GM23248 (cell line): Measurements from ENCODE around the gene ACAP2. TPM values are rescaled to one million over a fixed set of nuclear protein-coding genes. Genes with fewer than 3 reads are reported as not detected.

Experiments
- DNase-seq: peaks from one replicate; pipeline ENCODE4 v3.0.0-alpha.2; 2015
- H2AFZ ChIP-seq: fragments of 200-600 bp; sonication (generic); 2 replicates; pipeline ENCODE4 v1.6.1; 2016; ENCODE audit warnings: antibody characterized with exemption
- H3F3A ChIP-seq: fragments of 200-600 bp; sonication (generic); 2 replicates; pipeline ENCODE4 v1.6.1; 2016; ENCODE audit warnings: mild to moderate bottlenecking, antibody characterized with exemption, mixed run types; ENCODE audit not compliant: insufficient read depth
- H3K27ac ChIP-seq: fragments of 200-600 bp; sonication (generic); 2 replicates; pipeline ENCODE4 v1.5.1; 2016; ENCODE audit warnings: mild to moderate bottlenecking
- H3K27me3 ChIP-seq: fragments of 200-600 bp; sonication (generic); replicated peaks from 2 replicates; pipeline ENCODE4 v1.6.1; 2016; ENCODE audit warnings: mild to moderate bottlenecking; ENCODE audit not compliant: insufficient read depth
- H3K36me3 ChIP-seq: fragments of 200-600 bp; sonication (generic); 2 replicates; pipeline ENCODE4 v1.6.1; 2016; ENCODE audit warnings: low read depth, mild to moderate bottlenecking
- H3K4me1 ChIP-seq: fragments of 200-600 bp; sonication (generic); 2 replicates; pipeline ENCODE4 v1.6.1; 2016; ENCODE audit warnings: mild to moderate bottlenecking; ENCODE audit not compliant: insufficient read depth
- H3K4me2 ChIP-seq: fragments of 200-600 bp; sonication (generic); one replicate; pipeline ENCODE4 v1.6.1; 2016; ENCODE audit warnings: mild to moderate bottlenecking; ENCODE audit not compliant: unreplicated experiment
- H3K4me3 ChIP-seq: fragments of 200-600 bp; sonication (generic); 2 replicates; pipeline ENCODE4 v1.5.1; 2016; ENCODE audit warnings: mild to moderate bottlenecking
- H3K79me2 ChIP-seq: fragments of 200-600 bp; sonication (generic); 2 replicates; pipeline ENCODE4 v1.6.1; 2016; ENCODE audit warnings: mild to moderate bottlenecking; ENCODE audit not compliant: insufficient read depth
- H3K9ac ChIP-seq: fragments of 200-600 bp; sonication (generic); 2 replicates; pipeline ENCODE4 v1.6.1; 2016; ENCODE audit warnings: mild to moderate bottlenecking
- H3K9me2 ChIP-seq: fragments of 200-600 bp; sonication (generic); 2 replicates; pipeline ENCODE4 v1.6.1; 2016; ENCODE audit warnings: mixed run types, mild to moderate bottlenecking, moderate library complexity; ENCODE audit not compliant: insufficient read depth
- H3K9me3 ChIP-seq: fragments of 200-600 bp; sonication (generic); one replicate; pipeline ENCODE4 v1.6.1; 2017; ENCODE audit warnings: low read depth
- H4K20me1 ChIP-seq: fragments of 200-600 bp; sonication (generic); 2 replicates; pipeline ENCODE4 v1.6.0; 2016; ENCODE audit not compliant: insufficient read depth
- EZH2 ChIP-seq: fragments of 200-600 bp; sonication (generic); IDR thresholded peaks from 2 replicates; pipeline ENCODE4 v1.6.1; 2018; ENCODE audit warnings: antibody characterized with exemption, mild to moderate bottlenecking; ENCODE audit not compliant: insufficient read depth, poor library complexity, severe bottlenecking
- EZH2phosphoT487 ChIP-seq: fragments of 200-600 bp; sonication (generic); IDR thresholded peaks from 2 replicates; pipeline ENCODE4 v1.6.1; 2018; ENCODE audit warnings: antibody characterized with exemption, moderate library complexity, mild to moderate bottlenecking, low read depth; ENCODE audit not compliant: insufficient read depth
- WGBS, 2 experiments: methylation state at CpG; one replicate each; pipeline ENCODE4 v1.1.6; 2015 to 2017; ENCODE audit warnings: low lambda C conversion rate in 2 of 2, low coverage in 1 of 2; ENCODE audit errors: missing lambda C conversion rate in 2 of 2; 5-methylcytosine and 5-hydroxymethylcytosine counted together
- in situ Hi-C: fragments of 300-500 bp; cut with MboI; formaldehyde crosslinking; loops from 2 replicates; pipeline ENCODE4 v1.15.0; 2020
- polyA plus RNA-seq: library from polyadenylated mRNA; unstranded; fragments of >200 nt; fragmentation: Nextera tagmentation; extraction: Ambion mirVana; gene quantifications from 2 replicates; pipeline ENCODE4 v1.2.1, GENCODE V29; 2016
- total RNA-seq: library from RNA; depleted of rRNA; stranded (reverse); fragments of >200 nt; shearing (Covaris generic); gene quantifications from 2 replicates; pipeline ENCODE4 v1.2.3, GENCODE V29; 2014

ACAP2 gene
- total and polyA plus RNA-seq, 2 experiments from 2014 or later = 47.8 to 49.9 TPM

GRCh38 chr3:195257454-195258448 is 185.1 kb downstream of the ACAP2 start:
- H3K9me2 ChIP-seq = no peaks in the 10 kb centered on the region
- 0 out of 2 replicates have a peak overlapping the region, but pooled peaks have one; percentile 83 for H3K9ac ChIP-seq
- H3K4me2 ChIP-seq = no peak overlapping the region
- H3F3A ChIP-seq = no peaks in the 10 kb centered on the region; the same call in 1 of the 2 replicates
- H4K20me1 ChIP-seq = no peaks in the 10 kb centered on the region
- 89% methylated on average over 15 to 16 of the region's 16 CpGs for WGBS, 2 experiments
- H3K9me3 ChIP-seq = no peaks in the 10 kb centered on the region
- no peaks in the 10 kb centered on the region for H3K27me3 ChIP-seq
- H2AFZ ChIP-seq = no peak overlapping the region
- H3K27ac ChIP-seq = no peak overlapping the region
- no peak overlapping the region for H3K4me3 ChIP-seq
- peaks cover 13% of the 10 kb centered on the region for H3K79me2 ChIP-seq
- in situ Hi-C loops = loop anchor here (10.0 kb wide), 1 partner anchor 123 kb away; no protein-coding TSS in a partner anchor
- H3K4me1 ChIP-seq = peaks cover 15% of the 10 kb centered on the region
- no peak for DNase-seq
- no peaks in the 10 kb centered on the region for H3K36me3 ChIP-seq
- TF ChIP-seq EZH2 (no peak), EZH2phosphoT487 (no peak)

DNA sequence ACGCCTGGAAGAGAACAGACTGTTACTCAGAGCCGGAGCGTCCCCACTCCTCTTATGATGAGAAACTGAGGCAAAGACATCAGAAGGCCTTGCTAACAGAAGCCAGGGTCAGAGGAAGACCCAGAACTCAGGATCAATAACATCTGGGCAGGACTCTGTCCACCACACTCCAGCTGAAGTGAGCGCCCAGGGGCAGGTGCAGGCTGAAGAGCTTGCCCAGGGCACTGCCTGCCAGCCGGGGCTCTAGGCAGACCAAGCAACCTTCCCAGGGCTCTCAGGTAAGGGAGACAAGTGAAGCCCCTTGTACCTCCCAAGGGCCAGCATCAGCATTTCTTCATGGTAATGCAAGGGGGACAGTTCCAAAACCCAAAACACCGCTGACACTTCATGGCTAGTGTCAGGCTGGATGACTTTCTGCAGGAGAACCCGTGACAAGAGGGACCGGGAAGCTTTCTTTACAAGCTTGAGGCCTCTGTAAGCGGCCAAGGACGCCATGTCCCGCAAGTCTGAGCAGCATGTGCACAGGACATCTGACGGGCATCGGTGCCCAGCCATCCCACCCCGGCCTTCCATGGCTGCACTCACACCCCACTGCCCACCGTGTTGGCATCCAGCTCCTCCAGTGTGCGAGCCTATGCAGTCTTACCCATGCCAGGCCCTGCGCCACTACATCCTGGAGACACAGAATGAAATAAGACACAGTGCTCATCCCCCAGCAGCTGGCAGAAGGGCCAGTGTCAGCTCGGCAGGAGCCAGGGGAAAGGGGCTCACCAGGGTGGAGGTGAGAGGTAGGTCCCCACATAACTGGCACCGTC is 186.0 kb downstream of the ACAP2 start:
- no peaks in the 10 kb centered on the region for H3K9me3 ChIP-seq
- no peak overlapping the region for H3K27ac ChIP-seq
- DNase-seq = no peak
- H3K36me3 ChIP-seq = no peaks in the 10 kb centered on the region
- H2AFZ ChIP-seq = no peak overlapping the region
- TF ChIP-seq EZH2phosphoT487 (no peak), EZH2 (no peak)
- no peak overlapping the region for H3K4me2 ChIP-seq
- no peak overlapping the region for H3K9ac ChIP-seq
- H3K9me2 ChIP-seq = no peaks in the 10 kb centered on the region
- in situ Hi-C loops = loop anchor here (10.0 kb wide), 1 partner anchor 122 kb away; no protein-coding TSS in a partner anchor
- no peaks in the 10 kb centered on the region for H3K27me3 ChIP-seq
- peaks cover 6% of the 10 kb centered on the region for H3F3A ChIP-seq
- no peaks in the 10 kb centered on the region for H4K20me1 ChIP-seq
- H3K79me2 ChIP-seq = peaks cover 19% of the 10 kb centered on the region
- WGBS, 2 experiments = 93 to 96% methylated on average over 19 of the region's 19 CpGs
- peaks cover 23% of the 10 kb centered on the region for H3K4me1 ChIP-seq
- H3K4me3 ChIP-seq = no peak overlapping the region

DNA sequence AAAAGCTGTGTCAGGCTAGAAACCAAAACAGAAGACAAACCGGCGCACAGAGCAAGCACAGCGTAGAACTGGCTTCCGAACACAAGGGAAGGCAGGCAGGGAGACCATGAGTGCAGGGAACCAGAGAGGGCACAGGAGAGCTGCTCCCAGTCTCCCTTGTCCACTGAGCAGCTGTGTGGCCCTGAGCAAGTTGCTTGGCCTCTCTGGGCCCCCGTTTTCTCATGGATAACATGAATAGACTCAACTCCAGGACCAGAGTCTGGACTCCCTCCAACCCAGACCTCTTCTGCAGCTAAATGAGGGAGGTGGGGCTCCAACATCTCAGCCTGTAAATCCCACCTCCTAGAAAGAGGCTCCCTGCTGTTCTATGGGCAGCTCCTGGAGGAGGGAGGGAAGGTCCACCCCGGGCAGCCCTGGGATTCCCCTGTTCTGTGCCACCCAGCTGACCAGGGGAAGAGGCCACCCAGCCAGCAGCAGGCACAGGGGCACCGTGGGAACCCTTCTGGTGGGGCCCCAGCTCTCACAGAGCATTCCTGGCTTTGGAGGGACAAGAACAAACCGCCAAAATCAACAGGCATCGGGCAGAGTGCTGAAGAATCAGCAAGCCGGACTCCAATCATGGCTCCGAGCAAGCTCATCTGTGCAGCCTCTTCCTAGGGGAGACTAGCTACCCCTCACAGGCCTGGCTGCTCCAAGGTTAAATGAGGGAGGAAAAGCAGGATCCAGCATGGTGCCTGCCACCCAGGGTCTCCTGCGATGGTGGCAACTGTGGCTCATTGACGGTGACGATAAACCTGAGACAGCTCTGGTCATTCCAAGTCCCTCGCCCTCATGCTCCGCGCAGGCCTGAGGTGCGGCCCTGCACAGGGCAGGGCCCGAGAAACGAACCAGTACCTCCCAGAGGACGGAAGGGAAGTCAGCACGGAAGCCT is 187.0 kb downstream of the ACAP2 start:
- no peaks in the 10 kb centered on the region for H3K9me3 ChIP-seq
- in situ Hi-C loops = loop anchor here (10.0 kb wide), 1 partner anchor 121 kb away; no protein-coding TSS in a partner anchor

More for the DNA sequence above, 187.0 kb downstream of the ACAP2 start:
- H4K20me1 ChIP-seq = no peaks in the 10 kb centered on the region
- no peaks in the 10 kb centered on the region for H3K27me3 ChIP-seq
- DNase-seq = no peak
- no peak overlapping the region for H3K27ac ChIP-seq
- no peaks in the 10 kb centered on the region for H3K9me2 ChIP-seq
- H3K9ac ChIP-seq = no peak overlapping the region
- no peak overlapping the region for H3K4me3 ChIP-seq
- peaks cover 29% of the 10 kb centered on the region for H3K79me2 ChIP-seq
- no peaks in the 10 kb centered on the region for H3K36me3 ChIP-seq
- H3K4me1 ChIP-seq = peaks cover 23% of the 10 kb centered on the region
- no peak overlapping the region for H2AFZ ChIP-seq
- no peak overlapping the region for H3K4me2 ChIP-seq
- WGBS, 2 experiments = 86 to 89% methylated on average over 21 to 22 of the region's 22 CpGs
- TF ChIP-seq EZH2 (no peak), EZH2phosphoT487 (no peak)
- H3F3A ChIP-seq = peaks cover 10% of the 10 kb centered on the region
